Endothelial cell of hepatic sinusoid (primary cell): Measurements from ENCODE around the gene PRDM7.
"Not testable (repeated sequence)": the region's sequence is repeated elsewhere in the genome, so short reads cannot be mapped to it uniquely, and the experiment has no call there.

Experiments used
- in situ Hi-C: cut with HindIII; loops from 2 replicates; pipeline ENCODE4 v1.10.0; 2017; ENCODE audit warnings: low sequenced_read_pairs

The PRDM7 gene

GRCh38 chr16:90077240-90077756, at the start of gene PRDM7:
Gene PRDM7, minus strand, starts transcription at chr16:90077331. Its CDS starts 1,421 bp downstream, at chr16:90075910.
- in situ Hi-C loops, result no loop called here

- in situ Hi-C loops, result not testable (repeated sequence)
These were observed 44.7 kb upstream of the PRDM7 start for GRCh38 chr16:90121846-90122245.

- in situ Hi-C loops, result not testable (repeated sequence)
These were observed 30.5 kb upstream of the PRDM7 start for GRCh38 chr16:90107617-90108016.

- in situ Hi-C loops, result not testable (repeated sequence)
These were observed 29.9 kb upstream of the PRDM7 start for GRCh38 chr16:90107060-90107459.

GRCh38 chr16:90106271-90106670, 29.1 kb upstream of the PRDM7 start:
- in situ Hi-C loops, result not testable (repeated sequence)

- in situ Hi-C loops, result not testable (repeated sequence)
These were observed 27.6 kb upstream of the PRDM7 start for GRCh38 chr16:90104725-90105124.

GRCh38 chr16:90102086-90102884, 25.2 kb upstream of the PRDM7 start:
- in situ Hi-C loops, result not testable (repeated sequence)

GRCh38 chr16:90101332-90101731, 24.2 kb upstream of the PRDM7 start:
- in situ Hi-C loops, result not testable (repeated sequence)

GRCh38 chr16:90100790-90101189, 23.7 kb upstream of the PRDM7 start:
- in situ Hi-C loops, result not testable (repeated sequence)

- in situ Hi-C loops, result not testable (repeated sequence)
These were observed 23.1 kb upstream of the PRDM7 start for GRCh38 chr16:90100229-90100628.

- in situ Hi-C loops, result not testable (repeated sequence)
These were observed 21.8 kb upstream of the PRDM7 start for GRCh38 chr16:90098936-90099335.

GRCh38 chr16:90097010-90097684, 20.0 kb upstream of the PRDM7 start:
- in situ Hi-C loops, result not testable (repeated sequence)

GRCh38 chr16:90094791-90095190, 17.7 kb upstream of the PRDM7 start:
- in situ Hi-C loops, result not testable (repeated sequence)

- in situ Hi-C loops, result not testable (repeated sequence)
These were observed 17.2 kb upstream of the PRDM7 start for GRCh38 chr16:90094296-90094695.

- in situ Hi-C loops, result not testable (repeated sequence)
These were observed 16.7 kb upstream of the PRDM7 start for GRCh38 chr16:90093799-90094198.

GRCh38 chr16:90092781-90093180, 15.7 kb upstream of the PRDM7 start:
- in situ Hi-C loops, result not testable (repeated sequence)

GRCh38 chr16:90084215-90084950, 7.3 kb upstream of the PRDM7 start:
- in situ Hi-C loops, result no loop called here

GRCh38 chr16:90083139-90083538, 6.0 kb upstream of the PRDM7 start:
- in situ Hi-C loops, result no loop called here

- in situ Hi-C loops, result no loop called here
These were observed 4.5 kb upstream of the PRDM7 start for GRCh38 chr16:90081606-90081970.

GRCh38 chr16:90078579-90078895, 1.4 kb upstream of the PRDM7 start:
- in situ Hi-C loops, result no loop called here

- in situ Hi-C loops, result no loop called here
These were observed 837 bp upstream of the PRDM7 start for GRCh38 chr16:90077757-90078578.
